Measurements from ENCODE around the gene B3GNT2. TPM values are rescaled to one million over a fixed set of nuclear protein-coding genes. Genes with fewer than 3 reads are reported as not detected.

The B3GNT2 gene
- total and polyA plus RNA-seq, 9 donors, result 6.7 to 20.6 (median 11.2) TPM

DNA sequence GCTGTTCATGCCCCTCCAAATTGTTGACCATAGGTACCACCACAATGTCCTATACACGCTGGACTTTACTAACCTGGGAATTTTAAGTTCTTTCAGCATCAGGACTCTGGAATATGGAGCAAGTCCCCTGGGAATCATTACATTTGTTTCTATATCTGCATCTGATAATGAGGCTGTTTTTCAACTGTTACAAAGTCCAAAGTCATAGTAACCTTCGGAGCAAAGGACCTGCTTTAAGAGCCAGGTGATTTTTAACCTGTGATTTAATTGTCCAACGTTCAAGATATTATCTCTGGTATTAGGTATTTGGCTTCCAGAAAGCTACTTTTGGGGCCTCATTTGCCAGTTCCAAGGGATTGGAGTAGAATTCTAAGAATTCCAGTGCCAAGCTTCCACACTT, 7.5 kb upstream of the B3GNT2 start:
- 79 to 86% (median 82%) methylated on average over 3 of the region's 3 CpGs for WGBS, 3 donors
- DNase-seq, result no peak
- intact Hi-C loops (cut with DNase I), result no loop called here

DNA sequence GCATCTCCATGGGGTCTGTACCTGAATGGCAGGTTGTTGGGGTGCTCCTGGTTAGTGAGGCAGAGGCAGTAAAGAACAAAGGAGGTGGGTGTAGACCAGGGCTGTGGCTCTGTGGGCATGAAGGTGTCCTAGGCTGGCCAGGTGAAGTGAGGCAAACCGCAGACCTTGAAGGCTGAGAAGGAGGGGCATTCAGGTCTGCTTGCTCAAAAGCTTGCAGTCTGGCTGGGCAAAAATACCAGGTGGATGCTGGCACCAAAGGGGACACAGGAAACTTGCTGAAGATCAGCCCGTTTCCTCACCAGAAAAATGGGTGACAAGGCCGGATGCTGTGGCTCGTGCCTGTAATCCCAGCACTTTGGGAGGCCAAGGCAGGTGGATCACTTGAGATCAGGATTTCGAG, 6.7 kb upstream of the B3GNT2 start:
- Histone ChIP-seq H3K9me3 (no peaks in the 10 kb centered on the region), H3K36me3 (no peaks in the 10 kb centered on the region), H3K27me3 (no peaks in the 10 kb centered on the region), H3K4me3 (no peak overlapping the region), H3K27ac (no peak overlapping the region), H3K4me1 (ENCODE audit: insufficient read depth) (no peaks in the 10 kb centered on the region)
- intact Hi-C loops (cut with DNase I), result no loop called here
- TF ChIP-seq EP300 (IDR thresholded peaks at IDR 0.05), result no peak
- TF ChIP-seq, protein P1, sequence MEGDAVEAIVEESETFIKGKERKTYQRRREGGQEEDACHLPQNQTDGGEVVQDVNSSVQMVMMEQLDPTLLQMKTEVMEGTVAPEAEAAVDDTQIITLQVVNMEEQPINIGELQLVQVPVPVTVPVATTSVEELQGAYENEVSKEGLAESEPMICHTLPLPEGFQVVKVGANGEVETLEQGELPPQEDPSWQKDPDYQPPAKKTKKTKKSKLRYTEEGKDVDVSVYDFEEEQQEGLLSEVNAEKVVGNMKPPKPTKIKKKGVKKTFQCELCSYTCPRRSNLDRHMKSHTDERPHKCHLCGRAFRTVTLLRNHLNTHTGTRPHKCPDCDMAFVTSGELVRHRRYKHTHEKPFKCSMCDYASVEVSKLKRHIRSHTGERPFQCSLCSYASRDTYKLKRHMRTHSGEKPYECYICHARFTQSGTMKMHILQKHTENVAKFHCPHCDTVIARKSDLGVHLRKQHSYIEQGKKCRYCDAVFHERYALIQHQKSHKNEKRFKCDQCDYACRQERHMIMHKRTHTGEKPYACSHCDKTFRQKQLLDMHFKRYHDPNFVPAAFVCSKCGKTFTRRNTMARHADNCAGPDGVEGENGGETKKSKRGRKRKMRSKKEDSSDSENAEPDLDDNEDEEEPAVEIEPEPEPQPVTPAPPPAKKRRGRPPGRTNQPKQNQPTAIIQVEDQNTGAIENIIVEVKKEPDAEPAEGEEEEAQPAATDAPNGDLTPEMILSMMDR (IDR thresholded peaks at IDR 0.05), result no peak
- TF ChIP-seq POLR2A (IDR thresholded peaks at IDR 0.05), result no peak
- WGBS, 3 donors, result 94 to 98% (median 97%) methylated on average over 5 of the region's 5 CpGs
- no peak for DNase-seq

More for the DNA sequence above, 7.5 kb upstream of the B3GNT2 start:
- no peaks in the 10 kb centered on the region for H3K36me3 ChIP-seq
- no peaks in the 10 kb centered on the region for H3K27me3 ChIP-seq
- H3K27ac ChIP-seq, result no peak overlapping the region
- no peaks in the 10 kb centered on the region for H3K9me3 ChIP-seq
- H3K4me3 ChIP-seq, result no peak overlapping the region
- no peak for TF ChIP-seq EP300 (IDR thresholded peaks at IDR 0.05)
- no peak for TF ChIP-seq POLR2A (IDR thresholded peaks at IDR 0.05)
- TF ChIP-seq, protein P1 (IDR thresholded peaks at IDR 0.05), result no peak
- H3K4me1 ChIP-seq (ENCODE audit: insufficient read depth), result no peaks in the 10 kb centered on the region

DNA sequence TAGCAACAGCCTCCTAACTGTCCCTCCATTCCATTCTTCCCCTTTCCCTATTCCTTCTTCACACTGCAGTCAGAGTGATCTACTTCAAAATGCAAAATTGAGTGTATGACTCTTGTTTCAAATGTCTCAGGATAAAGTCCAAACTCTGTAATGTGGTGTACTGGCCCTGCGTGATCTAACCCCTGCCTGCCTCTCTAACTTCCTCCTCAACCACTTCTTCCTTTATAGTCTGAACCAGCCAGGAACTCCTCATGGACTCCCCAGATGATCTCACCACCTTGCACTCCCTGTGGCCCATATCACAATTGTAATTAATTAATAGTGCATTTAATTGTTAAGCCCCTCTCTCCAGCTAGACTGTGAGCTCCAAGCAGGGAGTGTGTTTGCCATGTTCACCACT, 3.1 kb upstream of the B3GNT2 start:
- TF ChIP-seq POLR2A (IDR thresholded peaks at IDR 0.05) (no peak), EP300 (IDR thresholded peaks at IDR 0.05) (no peak)
- TF ChIP-seq, protein P1 (IDR thresholded peaks at IDR 0.05), result no peak
- Histone ChIP-seq H3K27me3 (no peaks in the 10 kb centered on the region), H3K36me3 (no peaks in the 10 kb centered on the region), H3K9me3 (no peaks in the 10 kb centered on the region), H3K4me1 (ENCODE audit: insufficient read depth) (peaks cover 2% of the 10 kb centered on the region), H3K4me3 (no peak overlapping the region), H3K27ac (no peak overlapping the region)
- intact Hi-C loops (cut with DNase I), result loop anchor here in 1 of 4 donors (10.0 kb wide), 1 partner anchor 278 kb away; no protein-coding TSS in a partner anchor
- DNase-seq, result no peak
- 91 to 94% (median 92%) methylated on average over 1 of the region's 1 CpG for WGBS, 3 donors

DNA sequence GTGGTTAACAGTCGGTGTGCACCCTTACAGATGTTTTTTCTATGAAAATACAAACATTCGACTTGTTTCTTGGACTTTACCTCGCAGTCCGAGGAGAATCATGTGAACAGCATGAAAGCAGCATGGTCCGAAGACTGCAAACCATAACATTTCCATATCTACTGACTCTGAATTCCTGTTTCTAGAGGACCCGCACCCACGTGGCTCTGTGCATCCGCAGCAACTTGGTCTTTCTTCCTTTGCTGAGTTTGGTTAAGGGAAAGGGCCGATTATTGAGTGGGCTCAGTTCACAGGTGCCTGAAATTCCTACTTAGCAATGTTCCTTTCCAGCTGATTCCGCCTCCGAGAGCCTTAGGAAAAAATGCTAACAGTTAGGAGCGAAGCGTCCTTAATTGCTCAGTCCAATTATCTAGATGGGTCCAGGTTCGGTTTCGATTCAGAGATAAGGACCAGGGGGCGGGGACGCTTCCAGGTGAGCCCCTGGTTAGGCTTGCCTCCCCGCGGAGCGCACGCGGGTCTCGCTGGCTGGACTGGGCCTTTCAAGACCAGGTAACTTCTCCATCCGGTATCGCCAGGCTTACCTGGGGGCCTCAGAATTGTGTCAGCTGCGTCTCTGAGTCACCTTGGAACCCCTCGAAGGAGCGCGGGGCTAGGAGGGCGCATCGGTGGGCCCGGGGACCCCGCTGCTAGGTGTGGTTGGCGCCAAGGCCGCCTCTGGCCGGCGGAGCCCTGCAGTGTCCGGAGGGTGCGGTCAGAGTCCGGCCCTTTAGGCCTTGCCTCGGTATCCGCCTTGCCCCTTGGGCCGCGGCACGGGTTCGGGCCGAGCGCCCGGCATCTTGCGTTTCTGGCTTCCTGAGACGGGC, 1.1 kb upstream of the B3GNT2 start:
- TF ChIP-seq, protein P1 (IDR thresholded peaks at IDR 0.05), result no peak
- TF ChIP-seq EP300 (IDR thresholded peaks at IDR 0.05) (no peak), POLR2A (IDR thresholded peaks at IDR 0.05) (no peak)
- peak overlapping the region; percentile 56 for H3K4me3 ChIP-seq
- no peaks in the 10 kb centered on the region for H3K27me3 ChIP-seq
- DNase-seq, result peak; percentile 30 to 58 (median 49)
- no peaks in the 10 kb centered on the region for H3K36me3 ChIP-seq
- no peaks in the 10 kb centered on the region for H3K9me3 ChIP-seq
- peak overlapping the region; percentile 74 to 76 for H3K27ac ChIP-seq
- intact Hi-C loops (cut with DNase I), result loop anchor here in 2 of 4 donors (5.0 to 10.0 kb wide), 2 partner anchors 218 to 280 kb away; no protein-coding TSS in a partner anchor
- 32 to 42% (median 41%) methylated on average over 29 to 51 of the region's 51 CpGs for WGBS, 3 donors
- peaks cover 5% of the 10 kb centered on the region for H3K4me1 ChIP-seq (ENCODE audit: insufficient read depth)

Data from ovary (tissue), 9 donors.